ENCODE data around the gene HOXB8.

Gene HOXB8

GRCh38 chr17:48624544-48625494, 9.7 kb upstream of the HOXB8 start:
- DNase-seq = no peak

GRCh38 chr17:48624118-48624517, 9.0 kb upstream of the HOXB8 start:
- DNase-seq = no peak

- no peak for DNase-seq
Measured at GRCh38 chr17:48623583-48623982, 8.5 kb upstream of the HOXB8 start.

GRCh38 chr17:48622857-48623256, 7.8 kb upstream of the HOXB8 start:
- no peak for DNase-seq

GRCh38 chr17:48621410-48622392, 6.6 kb upstream of the HOXB8 start:
- DNase-seq = no peak

- no peak for DNase-seq
Measured at GRCh38 chr17:48620461-48621139, 5.5 kb upstream of the HOXB8 start.

- DNase-seq = no peak
Measured at GRCh38 chr17:48619826-48620449, 4.8 kb upstream of the HOXB8 start.

- DNase-seq = peak; percentile 87
Measured at GRCh38 chr17:48618256-48618896, 3.3 kb upstream of the HOXB8 start.

- peak; percentile 20 for DNase-seq
Measured at GRCh38 chr17:48617471-48618255, 2.6 kb upstream of the HOXB8 start.

- no peak for DNase-seq
Measured at GRCh38 chr17:48616717-48617470, 1.8 kb upstream of the HOXB8 start.

- no peak for DNase-seq
Measured at GRCh38 chr17:48615963-48616716, 1.0 kb upstream of the HOXB8 start.

GRCh38 chr17:48613862-48614694, 1.0 kb downstream of the HOXB8 start:
- peak; percentile 57 for DNase-seq

- peak; percentile 64 for DNase-seq
Measured at GRCh38 chr17:48612854-48613691, 2.0 kb downstream of the HOXB8 start.

GRCh38 chr17:48612456-48612853, 2.6 kb downstream of the HOXB8 start:
- no peak for DNase-seq

- no peak for DNase-seq
Measured at GRCh38 chr17:48611681-48612455, 3.2 kb downstream of the HOXB8 start.

- no peak for DNase-seq
Measured at GRCh38 chr17:48611213-48611612, 3.9 kb downstream of the HOXB8 start.

Data from stimulated activated CD4-positive, alpha-beta T cell treated with anti-CD3 and anti-CD28 coated beads, Interleukin-15, amount 100 ng/mL, for 24 hours (primary cell).